Kidney tubule cell (primary cell): Measurements from ENCODE around the gene GALR1.

ENCODE experiments used
- DNase-seq: peaks from one replicate; pipeline ENCODE4 v3.0.0-alpha.2; 2018; ENCODE audit warnings: low spot score

Gene GALR1

DNA sequence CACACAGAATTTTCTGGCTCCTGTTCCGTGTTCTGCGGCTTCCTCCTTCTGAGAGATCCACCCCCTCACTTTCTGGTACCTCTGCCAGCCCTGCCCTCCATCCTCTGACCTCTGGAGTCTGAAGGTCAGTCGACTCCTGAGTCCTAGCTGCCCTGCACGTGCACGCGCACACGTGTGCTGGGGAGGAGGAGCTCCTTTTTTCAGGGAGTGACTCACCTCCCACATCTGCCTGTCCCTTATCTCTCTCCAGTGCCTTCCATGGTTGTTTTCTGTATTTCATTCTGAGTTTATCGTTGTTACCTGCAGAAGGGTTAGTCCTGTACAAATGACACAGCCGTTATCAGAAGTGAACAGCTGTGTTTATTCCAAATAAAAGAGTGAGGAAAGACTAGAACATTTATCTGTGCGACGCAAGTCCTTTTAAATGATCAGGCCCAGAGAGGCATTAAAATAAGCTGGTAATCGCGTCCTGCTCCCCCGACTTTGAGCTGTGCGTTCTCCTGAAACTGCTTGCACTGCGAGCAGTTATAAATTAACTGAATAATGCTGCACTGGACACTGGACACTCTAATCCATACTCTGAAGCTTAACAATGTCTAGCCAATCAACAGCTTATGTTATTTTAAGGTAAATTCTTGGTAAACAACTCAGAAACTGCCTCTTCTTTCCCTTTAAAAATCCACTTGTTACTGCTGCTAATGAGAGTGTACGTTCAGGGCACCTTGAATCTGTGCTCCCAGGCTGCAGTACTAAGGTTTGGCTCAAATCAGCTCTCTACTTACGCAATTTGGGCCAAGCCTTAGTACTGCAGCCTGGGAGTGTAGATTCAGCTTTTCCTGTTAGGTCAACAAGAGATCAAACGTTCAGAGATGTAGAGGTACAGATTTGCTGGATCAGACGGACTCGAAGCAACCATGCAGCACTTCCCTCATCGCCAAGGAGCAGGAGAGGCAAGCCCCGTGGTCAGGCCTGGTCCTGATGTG, 72.5 kb downstream of the GALR1 start:
- peak; percentile 30 for DNase-seq

DNA sequence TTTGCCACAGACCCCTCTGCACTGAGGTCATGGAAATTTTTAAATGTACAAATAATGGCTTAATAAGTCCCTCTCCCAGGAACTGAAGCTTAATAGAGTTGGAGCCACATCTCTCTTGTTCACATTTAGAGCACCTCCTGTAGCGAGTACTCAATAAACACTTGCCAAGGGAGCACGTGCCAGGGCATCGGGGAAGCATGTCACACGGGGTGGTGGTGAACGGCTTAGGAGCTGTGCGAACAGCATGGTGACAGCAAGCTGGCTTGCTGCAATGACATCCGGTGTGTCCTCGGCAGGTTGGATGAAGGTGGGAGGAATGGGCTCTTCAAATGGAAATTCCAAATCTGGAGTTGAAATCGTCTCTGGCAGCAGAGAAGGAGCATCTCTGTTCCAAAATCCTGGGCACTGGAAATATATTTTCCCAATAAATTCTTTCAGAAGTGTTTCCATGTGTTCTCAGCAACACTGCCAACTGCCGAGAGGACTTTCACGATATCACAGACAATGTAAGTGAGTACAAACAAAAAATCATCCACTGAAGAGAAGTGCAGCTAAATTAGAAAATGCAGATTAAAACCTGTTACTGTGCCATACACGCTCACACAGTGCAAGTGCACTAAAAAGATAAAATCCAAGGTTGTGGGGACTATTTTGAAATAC, 74.1 kb downstream of the GALR1 start:
- no peak for DNase-seq
